Measurements from ENCODE around the gene C1QTNF9. TPM values are rescaled to one million over a fixed set of nuclear protein-coding genes. Genes with fewer than 3 reads are reported as not detected.

C1QTNF9 gene
- total and polyA plus RNA-seq, 8 donors = 0.18 to 0.46 (median 0.26) TPM; not detected in 1

GRCh38 chr13:24287748-24288287 is 21.6 kb upstream of the C1QTNF9 start:
- intact Hi-C loops (cut with DNase I) = no loop called here
- ATAC-seq (no peak), DNase-seq (no peak)
- Histone ChIP-seq H3K9me3 (no peaks in the 10 kb centered on the region), H3K4me3 (no peak overlapping the region), H3K27me3 (no peaks in the 10 kb centered on the region), H3K4me1 (peaks cover 0 to 12% of the 10 kb centered on the region in 2 donors), H3K27ac (no peak overlapping the region), H3K36me3 (peaks cover 0 to 97% of the 10 kb centered on the region in 2 donors)
- no peak for TF ChIP-seq CTCF (IDR thresholded peaks at IDR 0.05)

- Histone ChIP-seq H3K4me1 (peaks cover 0 to 8% of the 10 kb centered on the region in 2 donors), H3K9me3 (no peaks in the 10 kb centered on the region), H3K36me3 (peaks cover 0 to 97% of the 10 kb centered on the region in 2 donors), H3K27me3 (no peaks in the 10 kb centered on the region), H3K27ac (peak overlapping the region in 1 of 2 donors; percentile 57), H3K4me3 (no peak overlapping the region)
- intact Hi-C loops (cut with DNase I) = no loop called here
- no peak for TF ChIP-seq CTCF (IDR thresholded peaks at IDR 0.05)
- DNase-seq (no peak), ATAC-seq (no peak)
Observed at GRCh38 chr13:24288870-24289269, 20.5 kb upstream of the C1QTNF9 start.

- no peak for DNase-seq
- Histone ChIP-seq H3K4me3 (no peak overlapping the region), H3K4me1 (peaks cover 0 to 8% of the 10 kb centered on the region in 2 donors), H3K27ac (no peak overlapping the region), H3K9me3 (no peaks in the 10 kb centered on the region), H3K36me3 (peaks cover 0 to 97% of the 10 kb centered on the region in 2 donors), H3K27me3 (no peaks in the 10 kb centered on the region)
- TF ChIP-seq CTCF (IDR thresholded peaks at IDR 0.05) = no peak
- ATAC-seq = no peak
- intact Hi-C loops (cut with DNase I) = no loop called here
Observed at GRCh38 chr13:24290280-24290932, 19.0 kb upstream of the C1QTNF9 start.

- intact Hi-C loops (cut with DNase I) = no loop called here
- peaks cover 0 to 8% of the 10 kb centered on the region in 2 donors for H3K4me1 ChIP-seq
- H3K4me3 ChIP-seq = no peak overlapping the region
- no peak for TF ChIP-seq CTCF (IDR thresholded peaks at IDR 0.05)
- ATAC-seq = no peak
- DNase-seq = no peak
- H3K27ac ChIP-seq = no peak overlapping the region
- peaks cover 0 to 97% of the 10 kb centered on the region in 2 donors for H3K36me3 ChIP-seq
- H3K9me3 ChIP-seq = no peaks in the 10 kb centered on the region
- H3K27me3 ChIP-seq = no peaks in the 10 kb centered on the region
Observed at GRCh38 chr13:24292481-24292880, 16.9 kb upstream of the C1QTNF9 start.

- intact Hi-C loops (cut with DNase I) = no loop called here
- Histone ChIP-seq H3K4me3 (no peak overlapping the region), H3K9me3 (no peaks in the 10 kb centered on the region), H3K27ac (no peak overlapping the region), H3K27me3 (no peaks in the 10 kb centered on the region), H3K36me3 (peaks cover 0 to 97% of the 10 kb centered on the region in 2 donors), H3K4me1 (peaks cover 0 to 1% of the 10 kb centered on the region in 2 donors)
- DNase-seq (no peak), ATAC-seq (no peak)
- TF ChIP-seq CTCF (IDR thresholded peaks at IDR 0.05) = no peak
Observed at GRCh38 chr13:24293746-24294145, 15.6 kb upstream of the C1QTNF9 start.
